ENCODE data around the gene UMAD1. TPM values are rescaled to one million over a fixed set of nuclear protein-coding genes. Genes with fewer than 3 reads are reported as not detected.
"Not testable (repeated sequence)": the region's sequence is repeated elsewhere in the genome, so short reads cannot be mapped to it uniquely, and the experiment has no call there.

Gene UMAD1
- total RNA-seq, 1 donor from 2014 or later, result 9.3 TPM

GRCh38 chr7:7802531-7802930 lies 162.0 kb downstream of the UMAD1 start:
- H3K27ac Mint-ChIP-seq (ENCODE audit: unreplicated experiment), result no peak overlapping the region
- Histone ChIP-seq H4K20me1 (ENCODE audit: insufficient read depth, low read length) (no peaks in the 10 kb centered on the region), H3K27ac (ENCODE audit: low read depth, low read length) (no peak overlapping the region), H3K4me2 (ENCODE audit: low read length) (no peak overlapping the region), H3K9ac (ENCODE audit: low read length) (no peak overlapping the region), H2AFZ (ENCODE audit: low read depth, low read length) (no peak overlapping the region), H3K27me3 (ENCODE audit: insufficient read depth, low read length) (no peaks in the 10 kb centered on the region), H3K36me3 (ENCODE audit: insufficient read depth, low read length) (no peaks in the 10 kb centered on the region), H3K4me3 (ENCODE audit: insufficient read depth, low read depth, low read length) (no peak overlapping the region), H3K79me2 (ENCODE audit: insufficient read depth, low read length) (no peaks in the 10 kb centered on the region), H3K4me1 (ENCODE audit: insufficient read depth, low read length) (no peaks in the 10 kb centered on the region), H3K9me3 (ENCODE audit: insufficient read depth, low read depth, low read length) (no peaks in the 10 kb centered on the region)
- H3K4me3 Mint-ChIP-seq (ENCODE audit: unreplicated experiment), result no peak overlapping the region
- DNase-seq (ENCODE audit: low read depth), result no peak
- peaks cover 3% of the 10 kb centered on the region for H3K36me3 Mint-ChIP-seq (ENCODE audit: low read depth, unreplicated experiment)
- TF ChIP-seq EZH2 (IDR thresholded peaks at IDR 0.05; ENCODE audit: insufficient read depth, low read length) (no peak), CTCF (IDR thresholded peaks at IDR 0.05; ENCODE audit: insufficient read depth, low read depth, low read length) (no peak)
- no peaks in the 10 kb centered on the region for H3K9me3 Mint-ChIP-seq (ENCODE audit: unreplicated experiment)
- no peak for FAIRE-seq
- no peaks in the 10 kb centered on the region for H3K4me1 Mint-ChIP-seq (ENCODE audit: low read depth, unreplicated experiment)
- H3K27me3 Mint-ChIP-seq (ENCODE audit: low read depth, unreplicated experiment), result no peaks in the 10 kb centered on the region

GRCh38 chr7:7803715-7804178 lies 163.2 kb downstream of the UMAD1 start:
- no peaks in the 10 kb centered on the region for H3K9me3 Mint-ChIP-seq (ENCODE audit: unreplicated experiment)
- Histone ChIP-seq H3K79me2 (ENCODE audit: insufficient read depth, low read length) (no peaks in the 10 kb centered on the region), H3K9me3 (ENCODE audit: insufficient read depth, low read depth, low read length) (no peaks in the 10 kb centered on the region), H3K4me3 (ENCODE audit: insufficient read depth, low read depth, low read length) (no peak overlapping the region), H4K20me1 (ENCODE audit: insufficient read depth, low read length) (no peaks in the 10 kb centered on the region), H3K27me3 (ENCODE audit: insufficient read depth, low read length) (no peaks in the 10 kb centered on the region), H2AFZ (ENCODE audit: low read depth, low read length) (no peak overlapping the region), H3K4me2 (ENCODE audit: low read length) (no peak overlapping the region), H3K36me3 (ENCODE audit: insufficient read depth, low read length) (no peaks in the 10 kb centered on the region), H3K27ac (ENCODE audit: low read depth, low read length) (no peak overlapping the region), H3K4me1 (ENCODE audit: insufficient read depth, low read length) (peaks cover 3% of the 10 kb centered on the region), H3K9ac (ENCODE audit: low read length) (no peak overlapping the region)
- H3K36me3 Mint-ChIP-seq (ENCODE audit: low read depth, unreplicated experiment), result no peaks in the 10 kb centered on the region
- H3K27me3 Mint-ChIP-seq (ENCODE audit: low read depth, unreplicated experiment), result no peaks in the 10 kb centered on the region
- FAIRE-seq, result no peak
- no peak for TF ChIP-seq EZH2 (IDR thresholded peaks at IDR 0.05; ENCODE audit: insufficient read depth, low read length)
- TF ChIP-seq CTCF (IDR thresholded peaks at IDR 0.05; ENCODE audit: insufficient read depth, low read depth, low read length), result no peak
- H3K4me3 Mint-ChIP-seq (ENCODE audit: unreplicated experiment), result no peak overlapping the region
- H3K4me1 Mint-ChIP-seq (ENCODE audit: low read depth, unreplicated experiment), result no peaks in the 10 kb centered on the region
- no peak for DNase-seq (ENCODE audit: low read depth)
- no peak overlapping the region for H3K27ac Mint-ChIP-seq (ENCODE audit: unreplicated experiment)

GRCh38 chr7:7804822-7805221 lies 164.3 kb downstream of the UMAD1 start:
- H3K27ac Mint-ChIP-seq (ENCODE audit: unreplicated experiment); H3K4me1 Mint-ChIP-seq (ENCODE audit: low read depth, unreplicated experiment); DNase-seq (ENCODE audit: low read depth); H3K4me3 ChIP-seq (ENCODE audit: insufficient read depth, low read depth, low read length); H3K36me3 Mint-ChIP-seq (ENCODE audit: low read depth, unreplicated experiment); H3K27ac ChIP-seq (ENCODE audit: low read depth, low read length); FAIRE-seq; H3K9me3 Mint-ChIP-seq (ENCODE audit: unreplicated experiment); H3K36me3 ChIP-seq (ENCODE audit: insufficient read depth, low read length); H3K9me3 ChIP-seq (ENCODE audit: insufficient read depth, low read depth, low read length); H3K79me2 ChIP-seq (ENCODE audit: insufficient read depth, low read length); H2AFZ ChIP-seq (ENCODE audit: low read depth, low read length); H3K9ac ChIP-seq (ENCODE audit: low read length); H4K20me1 ChIP-seq (ENCODE audit: insufficient read depth, low read length); H3K4me1 ChIP-seq (ENCODE audit: insufficient read depth, low read length); H3K4me3 Mint-ChIP-seq (ENCODE audit: unreplicated experiment); H3K27me3 Mint-ChIP-seq (ENCODE audit: low read depth, unreplicated experiment); H3K27me3 ChIP-seq (ENCODE audit: insufficient read depth, low read length); H3K4me2 ChIP-seq (ENCODE audit: low read length): not testable (repeated sequence)
